OCI-LY7 (cell line): ENCODE results near the gene CFAP73.

Source experiments
- EZH2phosphoT487 ChIP-seq: fragments of 200-600 bp; sonication (generic); IDR thresholded peaks from 2 replicates; pipeline ENCODE4 v1.6.1; 2018; ENCODE audit warnings: low read depth, borderline replicate concordance, mild to moderate bottlenecking, mixed run types, antibody characterized with exemption, low read length, moderate library complexity, mixed read lengths
- TF ChIP-seq, protein P1 (sequence below): fragments of 200-600 bp; sonication (generic); conservative IDR thresholded peaks from 2 replicates; pipeline ENCODE4 v1.5.1; 2014; ENCODE audit warnings: mild to moderate bottlenecking, antibody characterized with exemption, low read length, moderate library complexity, mixed read lengths

DNA sequence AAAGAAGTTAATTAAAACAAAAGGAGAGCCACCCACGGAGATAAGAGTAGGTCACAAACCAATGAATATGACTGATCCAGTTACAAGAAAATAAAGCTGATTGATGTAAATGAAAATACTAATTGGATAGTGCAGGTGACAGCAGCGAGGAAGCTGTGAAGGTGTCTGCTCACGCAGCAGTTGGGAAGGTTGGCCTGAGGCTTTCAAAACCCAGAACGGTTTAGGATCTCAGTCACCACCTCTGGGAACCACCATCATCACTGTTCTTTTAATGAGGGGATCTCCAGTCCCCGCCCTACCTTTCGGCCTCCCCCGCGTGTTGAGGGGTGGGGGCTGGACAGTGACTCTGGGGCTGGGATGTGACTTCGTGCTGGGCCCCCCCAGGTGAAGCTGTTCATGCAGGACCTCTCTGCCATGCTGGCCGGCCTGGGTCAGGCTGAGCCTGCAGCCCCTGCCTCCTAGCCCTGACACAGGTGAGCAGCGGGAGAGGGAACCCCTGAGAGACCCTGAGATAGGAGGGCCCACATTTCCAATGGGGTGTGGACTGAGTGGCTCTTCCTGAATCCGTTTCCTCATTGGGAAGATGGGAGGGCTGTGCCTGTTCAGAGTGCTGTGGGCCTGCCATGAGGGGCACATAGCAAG is 7.8 kb downstream of the CFAP73 start:
- TF ChIP-seq, protein P1, sequence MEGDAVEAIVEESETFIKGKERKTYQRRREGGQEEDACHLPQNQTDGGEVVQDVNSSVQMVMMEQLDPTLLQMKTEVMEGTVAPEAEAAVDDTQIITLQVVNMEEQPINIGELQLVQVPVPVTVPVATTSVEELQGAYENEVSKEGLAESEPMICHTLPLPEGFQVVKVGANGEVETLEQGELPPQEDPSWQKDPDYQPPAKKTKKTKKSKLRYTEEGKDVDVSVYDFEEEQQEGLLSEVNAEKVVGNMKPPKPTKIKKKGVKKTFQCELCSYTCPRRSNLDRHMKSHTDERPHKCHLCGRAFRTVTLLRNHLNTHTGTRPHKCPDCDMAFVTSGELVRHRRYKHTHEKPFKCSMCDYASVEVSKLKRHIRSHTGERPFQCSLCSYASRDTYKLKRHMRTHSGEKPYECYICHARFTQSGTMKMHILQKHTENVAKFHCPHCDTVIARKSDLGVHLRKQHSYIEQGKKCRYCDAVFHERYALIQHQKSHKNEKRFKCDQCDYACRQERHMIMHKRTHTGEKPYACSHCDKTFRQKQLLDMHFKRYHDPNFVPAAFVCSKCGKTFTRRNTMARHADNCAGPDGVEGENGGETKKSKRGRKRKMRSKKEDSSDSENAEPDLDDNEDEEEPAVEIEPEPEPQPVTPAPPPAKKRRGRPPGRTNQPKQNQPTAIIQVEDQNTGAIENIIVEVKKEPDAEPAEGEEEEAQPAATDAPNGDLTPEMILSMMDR = no peak
- no peak for TF ChIP-seq EZH2phosphoT487
